Uterus (tissue), 2 donors: ENCODE measurements around the gene EPS8L2.

ENCODE experiments used
- POLR2A ChIP-seq, 2 donors: fragments of 450-650 bp; IDR thresholded peaks; one replicate each; pipeline ENCODE4 v1.6.1; 2016; ENCODE audit warnings: antibody characterized with exemption in 2 of 2, mild to moderate bottlenecking in 1 of 2, moderate library complexity in 1 of 2
- TF ChIP-seq, protein P1 (sequence below), 4 experiments: fragments of 200-600 bp in 2 of 4; fragments of 450-650 bp in 2 of 4; sonication (generic) in 2 of 4; IDR thresholded peaks; one replicate each; pipeline ENCODE4 v1.5.1; 2016 to 2019; ENCODE audit warnings: antibody characterized with exemption in 4 of 4, mild to moderate bottlenecking in 2 of 4, moderate library complexity in 1 of 4

- TF ChIP-seq, protein P1, sequence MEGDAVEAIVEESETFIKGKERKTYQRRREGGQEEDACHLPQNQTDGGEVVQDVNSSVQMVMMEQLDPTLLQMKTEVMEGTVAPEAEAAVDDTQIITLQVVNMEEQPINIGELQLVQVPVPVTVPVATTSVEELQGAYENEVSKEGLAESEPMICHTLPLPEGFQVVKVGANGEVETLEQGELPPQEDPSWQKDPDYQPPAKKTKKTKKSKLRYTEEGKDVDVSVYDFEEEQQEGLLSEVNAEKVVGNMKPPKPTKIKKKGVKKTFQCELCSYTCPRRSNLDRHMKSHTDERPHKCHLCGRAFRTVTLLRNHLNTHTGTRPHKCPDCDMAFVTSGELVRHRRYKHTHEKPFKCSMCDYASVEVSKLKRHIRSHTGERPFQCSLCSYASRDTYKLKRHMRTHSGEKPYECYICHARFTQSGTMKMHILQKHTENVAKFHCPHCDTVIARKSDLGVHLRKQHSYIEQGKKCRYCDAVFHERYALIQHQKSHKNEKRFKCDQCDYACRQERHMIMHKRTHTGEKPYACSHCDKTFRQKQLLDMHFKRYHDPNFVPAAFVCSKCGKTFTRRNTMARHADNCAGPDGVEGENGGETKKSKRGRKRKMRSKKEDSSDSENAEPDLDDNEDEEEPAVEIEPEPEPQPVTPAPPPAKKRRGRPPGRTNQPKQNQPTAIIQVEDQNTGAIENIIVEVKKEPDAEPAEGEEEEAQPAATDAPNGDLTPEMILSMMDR (IDR thresholded peaks at IDR 0.05), result no peak
- TF ChIP-seq POLR2A (IDR thresholded peaks at IDR 0.05), result no peak
These were observed 18.9 kb downstream of the EPS8L2 start for GRCh38 chr11:724778-725386.
